SU-DHL-6 (cell line): ENCODE measurements around the gene PARS2.

Experiments
- CTCF ChIP-seq: fragments of 200-600 bp; sonication (generic); IDR thresholded peaks from one replicate; pipeline ENCODE4 v1.5.1; 2017; ENCODE audit warnings: antibody characterized with exemption, mild to moderate bottlenecking, low read length, moderate library complexity; ENCODE audit not compliant: insufficient read depth, poor library complexity, severe bottlenecking
- EZH2phosphoT487 ChIP-seq: fragments of 200-600 bp; sonication (generic), shearing (Covaris generic); conservative IDR thresholded peaks from 2 replicates; pipeline ENCODE4 v1.6.1; 2018; ENCODE audit warnings: mild to moderate bottlenecking, antibody characterized with exemption, low read length, moderate library complexity, mixed read lengths

- TF ChIP-seq CTCF (no peak), EZH2phosphoT487 (no peak)
Measured at GRCh38 chr1:54811066-54811465, 46.7 kb upstream of the PARS2 start.
